OCI-LY7 (cell line): ENCODE data around the gene PFKM.

ENCODE experiments used
- EZH2phosphoT487 ChIP-seq: fragments of 200-600 bp; sonication (generic); IDR thresholded peaks from 2 replicates; pipeline ENCODE4 v1.6.1; 2018; ENCODE audit warnings: low read depth, borderline replicate concordance, mild to moderate bottlenecking, mixed run types, antibody characterized with exemption, low read length, moderate library complexity, mixed read lengths
- TF ChIP-seq, protein P1 (sequence below): fragments of 200-600 bp; sonication (generic); conservative IDR thresholded peaks from 2 replicates; pipeline ENCODE4 v1.5.1; 2014; ENCODE audit warnings: mild to moderate bottlenecking, antibody characterized with exemption, low read length, moderate library complexity, mixed read lengths

DNA sequence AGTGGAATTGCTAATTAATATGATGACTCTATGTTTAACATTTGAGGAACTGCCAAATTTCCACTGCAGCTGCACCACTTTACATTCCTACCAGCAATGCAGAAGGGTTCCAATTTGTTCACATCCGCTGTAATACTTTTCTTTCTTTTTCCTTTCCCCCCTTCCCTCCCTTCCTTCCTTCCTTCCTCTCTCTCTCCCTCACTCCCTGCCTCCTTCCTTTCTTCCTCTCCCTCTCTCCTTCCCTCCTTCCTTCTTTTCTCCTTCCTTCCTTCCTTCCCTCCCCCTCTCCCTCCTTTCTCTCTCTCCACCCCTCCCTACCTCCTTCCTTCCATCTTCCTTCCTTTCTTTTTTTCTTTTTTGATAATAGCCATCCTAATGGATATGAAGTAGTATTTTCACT, 3.2 kb upstream of the PFKM start:
- TF ChIP-seq, protein P1, sequence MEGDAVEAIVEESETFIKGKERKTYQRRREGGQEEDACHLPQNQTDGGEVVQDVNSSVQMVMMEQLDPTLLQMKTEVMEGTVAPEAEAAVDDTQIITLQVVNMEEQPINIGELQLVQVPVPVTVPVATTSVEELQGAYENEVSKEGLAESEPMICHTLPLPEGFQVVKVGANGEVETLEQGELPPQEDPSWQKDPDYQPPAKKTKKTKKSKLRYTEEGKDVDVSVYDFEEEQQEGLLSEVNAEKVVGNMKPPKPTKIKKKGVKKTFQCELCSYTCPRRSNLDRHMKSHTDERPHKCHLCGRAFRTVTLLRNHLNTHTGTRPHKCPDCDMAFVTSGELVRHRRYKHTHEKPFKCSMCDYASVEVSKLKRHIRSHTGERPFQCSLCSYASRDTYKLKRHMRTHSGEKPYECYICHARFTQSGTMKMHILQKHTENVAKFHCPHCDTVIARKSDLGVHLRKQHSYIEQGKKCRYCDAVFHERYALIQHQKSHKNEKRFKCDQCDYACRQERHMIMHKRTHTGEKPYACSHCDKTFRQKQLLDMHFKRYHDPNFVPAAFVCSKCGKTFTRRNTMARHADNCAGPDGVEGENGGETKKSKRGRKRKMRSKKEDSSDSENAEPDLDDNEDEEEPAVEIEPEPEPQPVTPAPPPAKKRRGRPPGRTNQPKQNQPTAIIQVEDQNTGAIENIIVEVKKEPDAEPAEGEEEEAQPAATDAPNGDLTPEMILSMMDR: no peak
- TF ChIP-seq EZH2phosphoT487: no peak
